IMR-90 (cell line): ENCODE results near the gene AMT. TPM values are rescaled to one million over a fixed set of nuclear protein-coding genes. Genes with fewer than 3 reads are reported as not detected.

Experiments
- ATAC-seq: fragments of 200-7000 bp; cut with Tn5 transposase; 2 replicates; pipeline ENCODE4 v1.9.1; 2020; ENCODE audit warnings: low read depth, mild to moderate bottlenecking, moderate library complexity
- BruUV-seq: library from RNA; stranded (reverse); fragments of 400-500 nt; replicated peaks from 2 replicates; lab custom pipeline; 2021; lab: Mats Ljungman, UMichigan
- CTCF ChIA-PET: fragments of 300-600 bp; formaldehyde crosslinking; extraction: SDS; loops from one replicate; lab custom pipeline; 2021; ENCODE audit warnings: antibody characterized with exemption; lab: Yijun Ruan, JAX
- POLR2A ChIA-PET: fragments of 300-600 bp; sonication (Branson Sonifier 250); formaldehyde crosslinking; loops from one replicate; lab custom pipeline; 2022; ENCODE audit warnings: antibody characterized with exemption; ENCODE audit not compliant: unreplicated experiment; lab: Charles Lee
- DNase-seq: peaks from one replicate; pipeline ENCODE4 v3.0.0; 2013
- H2AFZ ChIP-seq: replicated peaks from 2 replicates; pipeline ENCODE3; 2013; ENCODE audit warnings: low read length, mild to moderate bottlenecking; ENCODE audit not compliant: poor library complexity
- H2AK5ac ChIP-seq: 2 replicates; pipeline ENCODE4 v1.6.1; 2013; ENCODE audit warnings: low read depth, low read length, inconsistent platforms
- H2AK9ac ChIP-seq: replicated peaks from 2 replicates; pipeline ENCODE3; 2013; ENCODE audit warnings: mild to moderate bottlenecking, low read depth, low read length, moderate library complexity; ENCODE audit not compliant: poor library complexity
- H2BK120ac ChIP-seq: 2 replicates; pipeline ENCODE4 v1.6.1; 2013; ENCODE audit warnings: low read depth, low read length, inconsistent platforms
- H2BK15ac ChIP-seq: 3 replicates; pipeline ENCODE4 v1.6.1; 2013; ENCODE audit warnings: low read depth, low read length, inconsistent platforms
- H2BK20ac ChIP-seq: 2 replicates; pipeline ENCODE4 v1.6.1; 2013; ENCODE audit warnings: low read depth, mild to moderate bottlenecking, inconsistent platforms, low read length, moderate library complexity
- H2BK5ac ChIP-seq: 2 replicates; pipeline ENCODE4 v1.6.1; 2013; ENCODE audit warnings: mild to moderate bottlenecking, low read depth, low read length, inconsistent platforms; ENCODE audit not compliant: poor library complexity, severe bottlenecking
- H3K14ac ChIP-seq: replicated peaks from 2 replicates; pipeline ENCODE4 v1.6.1; 2013; ENCODE audit warnings: low read depth, low read length, inconsistent platforms
- H3K18ac ChIP-seq: 2 replicates; pipeline ENCODE4 v1.6.1; 2013; ENCODE audit warnings: low read depth, low read length, control low read depth
- H3K23ac ChIP-seq: 2 replicates; pipeline ENCODE4 v1.6.1; 2013; ENCODE audit warnings: low read depth, low read length, inconsistent platforms
- H3K27ac ChIP-seq: 2 replicates; pipeline ENCODE4 v1.5.1; 2013; ENCODE audit warnings: mild to moderate bottlenecking, control low read depth, low read length; ENCODE audit not compliant: insufficient read depth
- H3K27me3 ChIP-seq: 2 replicates; pipeline ENCODE4 v1.6.1; 2013; ENCODE audit warnings: low read length; ENCODE audit not compliant: control insufficient read depth, insufficient read depth
- H3K36me3 ChIP-seq: 2 replicates; pipeline ENCODE4 v1.6.1; 2013; ENCODE audit warnings: low read length, mixed read lengths; ENCODE audit not compliant: control insufficient read depth, insufficient read depth
- H3K4ac ChIP-seq: 2 replicates; pipeline ENCODE4 v1.6.1; 2013; ENCODE audit warnings: low read depth, low read length, inconsistent platforms
- H3K4me1 ChIP-seq: 2 replicates; pipeline ENCODE4 v1.6.1; 2013; ENCODE audit warnings: low read length, mixed read lengths; ENCODE audit not compliant: control insufficient read depth, insufficient read depth
- H3K4me2 ChIP-seq: 2 replicates; pipeline ENCODE4 v1.6.1; 2013; ENCODE audit warnings: low read depth, mild to moderate bottlenecking, control low read depth, low read length, moderate library complexity
- H3K4me3 ChIP-seq: 2 replicates; pipeline ENCODE4 v1.5.1; 2013; ENCODE audit warnings: low read depth, mild to moderate bottlenecking, control low read depth, low read length, moderate library complexity; ENCODE audit not compliant: insufficient read depth
- H3K56ac ChIP-seq: 2 replicates; pipeline ENCODE4 v1.6.1; 2013; ENCODE audit warnings: low read length, inconsistent platforms; ENCODE audit not compliant: insufficient read depth; ENCODE audit errors: extremely low read depth
- H3K79me1 ChIP-seq, 2 experiments: 2 replicates each; pipeline ENCODE4 v1.6.1; 2013; ENCODE audit warnings: low read length in 2 of 2, inconsistent platforms in 1 of 2, low read depth in 1 of 2
- H3K9ac ChIP-seq: 2 replicates; pipeline ENCODE4 v1.6.1; 2013; ENCODE audit warnings: low read depth, low read length, control low read depth
- H3K9me1 ChIP-seq: 2 replicates; pipeline ENCODE4 v1.6.1; 2013; ENCODE audit warnings: low read length, inconsistent platforms; ENCODE audit not compliant: insufficient read depth
- H3K9me3 ChIP-seq: 2 replicates; pipeline ENCODE4 v1.6.1; 2013; ENCODE audit warnings: low read length; ENCODE audit not compliant: control insufficient read depth, insufficient read depth
- H4K20me1 ChIP-seq: 2 replicates; pipeline ENCODE4 v1.6.1; 2013; ENCODE audit warnings: low read length, inconsistent platforms; ENCODE audit not compliant: insufficient read depth
- H4K5ac ChIP-seq: 2 replicates; pipeline ENCODE4 v1.6.1; 2013; ENCODE audit warnings: mild to moderate bottlenecking, low read depth, low read length, control low read depth
- H4K8ac ChIP-seq, 2 experiments: 2 replicates each; pipeline ENCODE4 v1.6.1; 2013; ENCODE audit warnings: low read depth in 2 of 2, low read length in 2 of 2, control low read depth in 1 of 2, inconsistent platforms in 1 of 2
- H4K91ac ChIP-seq: 2 replicates; pipeline ENCODE4 v1.6.1; 2013; ENCODE audit warnings: low read depth, low read length, inconsistent platforms; ENCODE audit not compliant: insufficient read depth
- BHLHE40 ChIP-seq: fragments of 150-350 bp; IDR thresholded peaks from 2 replicates; pipeline ENCODE4 v1.6.1; 2016; ENCODE audit warnings: mild to moderate bottlenecking, low read depth, low read length
- CEBPB ChIP-seq: IDR thresholded peaks from 2 replicates; pipeline ENCODE4 v1.6.1; 2012; ENCODE audit warnings: low read depth, low read length, improper control_type of control experiment
- CHD1 ChIP-seq: IDR thresholded peaks from 2 replicates; pipeline ENCODE4 v1.6.1; 2012; ENCODE audit warnings: low read depth, low read length, improper control_type of control experiment
- FOS ChIP-seq: fragments of 150-350 bp; IDR thresholded peaks from 2 replicates; pipeline ENCODE4 v1.6.1; 2016; ENCODE audit warnings: low read depth, low read length
- MAFK ChIP-seq: IDR thresholded peaks from 2 replicates; pipeline ENCODE4 v1.6.1; 2012; ENCODE audit warnings: low read depth, low read length, improper control_type of control experiment
- MAZ ChIP-seq: IDR thresholded peaks from 2 replicates; pipeline ENCODE4 v1.6.1; 2012; ENCODE audit warnings: low read depth, mild to moderate bottlenecking, low read length, improper control_type of control experiment, moderate library complexity, borderline replicate concordance
- MXI1 ChIP-seq: IDR thresholded peaks from 2 replicates; pipeline ENCODE4 v1.6.1; 2012; ENCODE audit warnings: low read depth, mild to moderate bottlenecking, low read length, moderate library complexity, borderline replicate concordance
- NFE2L2 ChIP-seq: fragments of 150-350 bp; IDR thresholded peaks from 2 replicates; pipeline ENCODE4 v1.6.1; 2016; ENCODE audit warnings: low read depth, mild to moderate bottlenecking, low read length
- POLR2A ChIP-seq: IDR thresholded peaks from 2 replicates; pipeline ENCODE4 v1.6.1; 2012; ENCODE audit warnings: mild to moderate bottlenecking, low read depth, low read length
- RAD21 ChIP-seq: IDR thresholded peaks from 2 replicates; pipeline ENCODE4 v1.6.1; 2012; ENCODE audit warnings: low read length, improper control_type of control experiment
- RCOR1 ChIP-seq: IDR thresholded peaks from 2 replicates; pipeline ENCODE4 v1.6.1; 2012; ENCODE audit warnings: mild to moderate bottlenecking, low read length, improper control_type of control experiment; ENCODE audit not compliant: insufficient replicate concordance
- RFX5 ChIP-seq: IDR thresholded peaks from 2 replicates; pipeline ENCODE4 v1.8.0; 2012; ENCODE audit warnings: low read depth, mild to moderate bottlenecking, low read length, moderate library complexity
- SMC3 ChIP-seq: fragments of 150-350 bp; IDR thresholded peaks from 2 replicates; pipeline ENCODE4 v1.6.1; 2016; ENCODE audit warnings: low read depth, mild to moderate bottlenecking, antibody characterized with exemption, low read length, moderate library complexity
- WGBS, 2 experiments: methylation state at CpG; one replicate each; pipeline versions ENCODE4 v1.1.5 to v1.1.7; 2013; ENCODE audit warnings: missing lambda C conversion rate in 2 of 2; ENCODE audit not compliant: insufficient read length in 1 of 2; ENCODE audit errors: extremely low coverage in 2 of 2; 5-methylcytosine and 5-hydroxymethylcytosine counted together
- dilution Hi-C: fragments of 300-500 bp; cut with HindIII; formaldehyde crosslinking; loops from one replicate; pipeline ENCODE4 v1.14.3; 2018; ENCODE audit warnings: low sequenced_read_pairs; ENCODE audit not compliant: unreplicated experiment
- in situ Hi-C: fragments of 300-500 bp; cut with MboI; formaldehyde crosslinking; loops from 3 replicates; pipeline ENCODE4 v1.14.3; 2019; ENCODE audit warnings: low sequenced_read_pairs, inconsistent platforms, mixed read lengths
- intact Hi-C: fragments of 100-400 bp; cut with micrococcal nuclease; formaldehyde crosslinking; loops from 2 replicates; pipeline ENCODE4 v1.10.0; 2022
- polyA plus RNA-seq, 3 experiments: library from polyadenylated mRNA; depleted of rRNA; stranded (reverse); fragments of >200 nt; gene quantifications; 2 replicates each; pipeline ENCODE4 v1.2.3, GENCODE V29; 2012; ENCODE audit warnings: low replicate concordance in 1 of 3
- total RNA-seq: library from RNA; depleted of rRNA; stranded (reverse); fragments of >200 nt; gene quantifications from 2 replicates; pipeline ENCODE4 v1.2.3, GENCODE V29; 2012
- TF ChIP-seq, protein P1 (sequence below): fragments of 150-350 bp; IDR thresholded peaks from 2 replicates; pipeline ENCODE4 v1.6.1; 2017; ENCODE audit warnings: mild to moderate bottlenecking, antibody characterized with exemption, low read length, low read depth
- TF ChIP-seq, protein P2 (sequence below): fragments of 150-350 bp; IDR thresholded peaks from 2 replicates; pipeline ENCODE4 v1.6.1; 2016; ENCODE audit warnings: low read depth, mild to moderate bottlenecking, low read length, moderate library complexity, borderline replicate concordance
- TF ChIP-seq, protein P3 (sequence below): conservative IDR thresholded peaks from 2 replicates; pipeline ENCODE4 v1.5.1; 2012; ENCODE audit warnings: mild to moderate bottlenecking, low read depth, low read length, improper control_type of control experiment

AMT gene
- total and polyA plus RNA-seq, 2 of the 4 experiments (the other 2 are of a cell fraction), result 0.36 to 5.5 TPM

DNA sequence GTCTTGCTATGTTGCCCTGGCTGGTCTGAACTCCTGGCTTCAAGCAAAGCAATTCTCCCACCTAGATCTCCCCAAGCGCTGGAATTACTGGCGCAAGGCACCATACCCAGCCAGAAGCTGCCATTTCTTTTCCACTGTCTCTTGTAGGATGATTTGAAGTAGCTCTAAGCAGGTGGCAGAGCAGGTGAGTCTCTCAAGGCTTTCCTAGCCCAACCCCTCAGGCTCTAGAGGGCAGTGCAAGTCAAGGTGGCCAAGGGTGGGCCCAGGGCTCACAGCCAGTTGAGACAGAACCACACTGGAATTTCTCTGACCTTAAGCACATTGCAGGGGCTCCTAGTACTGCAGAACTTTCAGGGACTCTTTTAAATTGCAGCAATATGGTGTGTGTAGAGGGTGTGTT is 32.2 kb upstream of the AMT start:
- Histone ChIP-seq H3K4me2 (no peak overlapping the region), H4K91ac (no peak overlapping the region), H2BK5ac (no peak overlapping the region), H3K4me3 (no peak overlapping the region), H3K9me3 (no peaks in the 10 kb centered on the region), H3K27me3 (no peaks in the 10 kb centered on the region), H4K8ac (no peak overlapping the region), H3K14ac (no peak overlapping the region), H4K20me1 (no peaks in the 10 kb centered on the region), H3K79me1 (no peaks in the 10 kb centered on the region), H2BK20ac (no peak overlapping the region), H3K23ac (no peak overlapping the region), H4K5ac (no peak overlapping the region), H2BK15ac (no peak overlapping the region), H3K56ac (no peak overlapping the region), H3K27ac (no peak overlapping the region), H2BK120ac (no peak overlapping the region), H3K36me3 (no peaks in the 10 kb centered on the region), H3K4me1 (peaks cover 8% of the 10 kb centered on the region), H3K18ac (no peak overlapping the region), H3K4ac (no peak overlapping the region), H2AK9ac (no peak overlapping the region), H3K9ac (no peak overlapping the region), H2AK5ac (no peak overlapping the region), H3K9me1 (peaks cover 12% of the 10 kb centered on the region), H2AFZ (no peak overlapping the region)
- ATAC-seq (no peak), DNase-seq (no peak)
- ChIA-PET POLR2A (no interaction called here), CTCF (interaction anchor here (1.2 kb wide), 1 partner anchor 114 kb away, joined by 3 read pairs; no protein-coding TSS in a partner anchor)
- dilution Hi-C loops, result no loop called here
- intact Hi-C loops, result no loop called here
- BruUV-seq, result no TSS peak
- WGBS, 2 experiments, result no CpG with 5 or more reads among the region's 2 CpGs
- TF ChIP-seq MXI1, result no peak
- TF ChIP-seq POLR2A, result no peak
- no peak for TF ChIP-seq MAFK
- TF ChIP-seq, protein P1, sequence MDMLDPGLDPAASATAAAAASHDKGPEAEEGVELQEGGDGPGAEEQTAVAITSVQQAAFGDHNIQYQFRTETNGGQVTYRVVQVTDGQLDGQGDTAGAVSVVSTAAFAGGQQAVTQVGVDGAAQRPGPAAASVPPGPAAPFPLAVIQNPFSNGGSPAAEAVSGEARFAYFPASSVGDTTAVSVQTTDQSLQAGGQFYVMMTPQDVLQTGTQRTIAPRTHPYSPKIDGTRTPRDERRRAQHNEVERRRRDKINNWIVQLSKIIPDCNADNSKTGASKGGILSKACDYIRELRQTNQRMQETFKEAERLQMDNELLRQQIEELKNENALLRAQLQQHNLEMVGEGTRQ, result no peak
- TF ChIP-seq CHD1, result no peak
- TF ChIP-seq RCOR1, result no peak
- TF ChIP-seq BHLHE40, result no peak
- no peak for TF ChIP-seq FOS
- TF ChIP-seq, protein P2, sequence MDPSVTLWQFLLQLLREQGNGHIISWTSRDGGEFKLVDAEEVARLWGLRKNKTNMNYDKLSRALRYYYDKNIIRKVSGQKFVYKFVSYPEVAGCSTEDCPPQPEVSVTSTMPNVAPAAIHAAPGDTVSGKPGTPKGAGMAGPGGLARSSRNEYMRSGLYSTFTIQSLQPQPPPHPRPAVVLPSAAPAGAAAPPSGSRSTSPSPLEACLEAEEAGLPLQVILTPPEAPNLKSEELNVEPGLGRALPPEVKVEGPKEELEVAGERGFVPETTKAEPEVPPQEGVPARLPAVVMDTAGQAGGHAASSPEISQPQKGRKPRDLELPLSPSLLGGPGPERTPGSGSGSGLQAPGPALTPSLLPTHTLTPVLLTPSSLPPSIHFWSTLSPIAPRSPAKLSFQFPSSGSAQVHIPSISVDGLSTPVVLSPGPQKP, result no peak
- TF ChIP-seq, protein P3, sequence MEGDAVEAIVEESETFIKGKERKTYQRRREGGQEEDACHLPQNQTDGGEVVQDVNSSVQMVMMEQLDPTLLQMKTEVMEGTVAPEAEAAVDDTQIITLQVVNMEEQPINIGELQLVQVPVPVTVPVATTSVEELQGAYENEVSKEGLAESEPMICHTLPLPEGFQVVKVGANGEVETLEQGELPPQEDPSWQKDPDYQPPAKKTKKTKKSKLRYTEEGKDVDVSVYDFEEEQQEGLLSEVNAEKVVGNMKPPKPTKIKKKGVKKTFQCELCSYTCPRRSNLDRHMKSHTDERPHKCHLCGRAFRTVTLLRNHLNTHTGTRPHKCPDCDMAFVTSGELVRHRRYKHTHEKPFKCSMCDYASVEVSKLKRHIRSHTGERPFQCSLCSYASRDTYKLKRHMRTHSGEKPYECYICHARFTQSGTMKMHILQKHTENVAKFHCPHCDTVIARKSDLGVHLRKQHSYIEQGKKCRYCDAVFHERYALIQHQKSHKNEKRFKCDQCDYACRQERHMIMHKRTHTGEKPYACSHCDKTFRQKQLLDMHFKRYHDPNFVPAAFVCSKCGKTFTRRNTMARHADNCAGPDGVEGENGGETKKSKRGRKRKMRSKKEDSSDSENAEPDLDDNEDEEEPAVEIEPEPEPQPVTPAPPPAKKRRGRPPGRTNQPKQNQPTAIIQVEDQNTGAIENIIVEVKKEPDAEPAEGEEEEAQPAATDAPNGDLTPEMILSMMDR, result no peak
- TF ChIP-seq SMC3, result no peak
- no peak; the same call in 1 of the 2 replicates for TF ChIP-seq RAD21
- TF ChIP-seq NFE2L2, result no peak
- no peak for TF ChIP-seq CEBPB
- TF ChIP-seq RFX5, result no peak
- TF ChIP-seq MAZ, result no peak
- in situ Hi-C loops, result no loop called here
